Cardiac fibroblast (primary cell): ENCODE data around the gene SCN1A.
"Not testable (repeated sequence)": the region's sequence is repeated elsewhere in the genome, so short reads cannot be mapped to it uniquely, and the experiment has no call there.

Source experiments
- DNase-seq, 2 donors: peaks; one replicate each; pipeline versions ENCODE4 v3.0.0 to v3.0.0-alpha.2; 2010; ENCODE audit warnings: low read depth in 2 of 2
- H3K4me3 ChIP-seq, 2 donors: replicated peaks in 1 of 2; 1 replicate in 1 of 2; 2 replicates in 1 of 2; pipeline ENCODE4 v1.5.1; 2011; ENCODE audit warnings: low read depth in 2 of 2, low read length in 2 of 2, mild to moderate bottlenecking in 2 of 2, moderate library complexity in 1 of 2
- CTCF ChIP-seq: IDR thresholded peaks from one replicate; pipeline ENCODE4 v1.5.1; 2011; ENCODE audit warnings: low read depth, mild to moderate bottlenecking, low read length, inconsistent platforms

Gene SCN1A

GRCh38 chr2:166148500-166149400 is 20.9 kb upstream of the SCN1A start:
- H3K4me3 ChIP-seq = no peak overlapping the region
- DNase-seq = no peak
- no peak for TF ChIP-seq CTCF

- DNase-seq = peak in 1 of 2 donors; percentile 16
- TF ChIP-seq CTCF = no peak
- no peak overlapping the region for H3K4me3 ChIP-seq
Measured at GRCh38 chr2:166147883-166148282, 20.1 kb upstream of the SCN1A start.

- no peak overlapping the region for H3K4me3 ChIP-seq
- TF ChIP-seq CTCF = no peak
- DNase-seq = no peak
Measured at GRCh38 chr2:166144071-166144470, 16.3 kb upstream of the SCN1A start.

- TF ChIP-seq CTCF = no peak
- no peak overlapping the region for H3K4me3 ChIP-seq
- DNase-seq = no peak
Measured at GRCh38 chr2:166140932-166141331, 13.1 kb upstream of the SCN1A start.

- TF ChIP-seq CTCF = no peak
- DNase-seq = no peak
- H3K4me3 ChIP-seq = no peak overlapping the region
Measured at GRCh38 chr2:166140475-166140874, 12.7 kb upstream of the SCN1A start.

GRCh38 chr2:166139479-166139878 is 11.7 kb upstream of the SCN1A start:
- DNase-seq, H3K4me3 ChIP-seq: not testable (repeated sequence)

GRCh38 chr2:166138667-166139066 is 10.8 kb upstream of the SCN1A start:
- DNase-seq = no peak
- TF ChIP-seq CTCF = no peak
- no peak overlapping the region for H3K4me3 ChIP-seq
